Measurements from ENCODE around the gene USP47. TPM values are rescaled to one million over a fixed set of nuclear protein-coding genes. Genes with fewer than 3 reads are reported as not detected.

USP47 gene
- total RNA-seq, 2 experiments from 2014 or later = 42.2 to 44.1 TPM

- Histone ChIP-seq H4K20me1 (ENCODE audit: insufficient read depth, low read length) (peaks cover 41% of the 10 kb centered on the region), H3K4me3 (ENCODE audit: low read depth, low read length, poor library complexity, severe bottlenecking) (peak overlapping the region; percentile 86), H3K4me1 (ENCODE audit: insufficient read depth, low read length, poor library complexity, severe bottlenecking) (peaks cover 30% of the 10 kb centered on the region), H3K27ac (ENCODE audit: low read depth, low read length, poor library complexity, severe bottlenecking) (no peak overlapping the region), H3K4me2 (ENCODE audit: low read length) (peak overlapping the region; percentile 95), H3K9me2 (ENCODE audit: insufficient read depth, low read length) (no peaks in the 10 kb centered on the region), H2AFZ (ENCODE audit: low read length) (no peak overlapping the region), H3K79me2 (ENCODE audit: insufficient read depth, low read depth, low read length) (peaks cover 72% of the 10 kb centered on the region), H3K9me3 (ENCODE audit: low read length) (no peaks in the 10 kb centered on the region), H3K36me3 (ENCODE audit: insufficient read depth, low read length) (no peaks in the 10 kb centered on the region)
- ChIA-PET POLR2A (interaction anchor here (0.9 to 2.0 kb wide), 5 partner anchors 8 to 17 kb away, joined by 3 to 8 read pairs (median 4); no protein-coding TSS in a partner anchor), CTCF (ENCODE audit: unreplicated experiment) (no interaction called here)
- intact Hi-C loops (cut with micrococcal nuclease; ENCODE audit: unreplicated experiment) = loop anchor here (5.0 kb wide), 1 partner anchor 987 kb away; the partner anchor contains the start of gene ZBED5
- no peak for DNase-seq (ENCODE audit: low spot score)
- no TSS peak for BruUV-seq (replicated peaks)
- TF ChIP-seq EZH2phosphoT487 (IDR thresholded peaks at IDR 0.05; ENCODE audit: borderline replicate concordance, low read depth, low read length) = no peak
- no peak for TF ChIP-seq CTCF (conservative IDR thresholded peaks at IDR 0.05; ENCODE audit: low read length)
Observed at GRCh38 chr11:11844272-11844671, 2.5 kb downstream of the USP47 start.

- BruUV-seq (replicated peaks) = no TSS peak
- DNase-seq (ENCODE audit: low spot score) = no peak
- Histone ChIP-seq H3K9me3 (ENCODE audit: low read length) (no peaks in the 10 kb centered on the region), H2AFZ (ENCODE audit: low read length) (no peak overlapping the region), H3K4me3 (ENCODE audit: low read depth, low read length, poor library complexity, severe bottlenecking) (peak overlapping the region; percentile 86), H3K9me2 (ENCODE audit: insufficient read depth, low read length) (no peaks in the 10 kb centered on the region), H3K79me2 (ENCODE audit: insufficient read depth, low read depth, low read length) (peaks cover 80% of the 10 kb centered on the region), H3K27ac (ENCODE audit: low read depth, low read length, poor library complexity, severe bottlenecking) (no peak overlapping the region), H4K20me1 (ENCODE audit: insufficient read depth, low read length) (peaks cover 47% of the 10 kb centered on the region), H3K4me2 (ENCODE audit: low read length) (peak overlapping the region; percentile 95), H3K36me3 (ENCODE audit: insufficient read depth, low read length) (no peaks in the 10 kb centered on the region), H3K4me1 (ENCODE audit: insufficient read depth, low read length, poor library complexity, severe bottlenecking) (peaks cover 37% of the 10 kb centered on the region)
- CTCF ChIA-PET (ENCODE audit: unreplicated experiment) = no interaction called here
- intact Hi-C loops (cut with micrococcal nuclease; ENCODE audit: unreplicated experiment) = no loop called here
- POLR2A ChIA-PET = interaction anchor here (1.1 to 1.3 kb wide), 2 partner anchors 10 to 15 kb away, joined by 3 to 4 read pairs; no protein-coding TSS in a partner anchor
- TF ChIP-seq CTCF (conservative IDR thresholded peaks at IDR 0.05; ENCODE audit: low read length) (no peak), EZH2phosphoT487 (IDR thresholded peaks at IDR 0.05; ENCODE audit: borderline replicate concordance, low read depth, low read length) (no peak)
Observed at GRCh38 chr11:11845071-11845470, 3.3 kb downstream of the USP47 start.

- H3K36me3 ChIP-seq (ENCODE audit: insufficient read depth, low read length) = no peaks in the 10 kb centered on the region
- peak overlapping the region; percentile 95 for H3K4me2 ChIP-seq (ENCODE audit: low read length)
- ChIA-PET CTCF (ENCODE audit: unreplicated experiment) (no interaction called here), POLR2A (interaction anchor here (1.1 kb wide), 1 partner anchor 15 kb away, joined by 3 read pairs; no protein-coding TSS in a partner anchor)
- BruUV-seq (replicated peaks) = no TSS peak
- no peak overlapping the region for H2AFZ ChIP-seq (ENCODE audit: low read length)
- H3K4me3 ChIP-seq (ENCODE audit: low read depth, low read length, poor library complexity, severe bottlenecking) = no peak overlapping the region
- H3K79me2 ChIP-seq (ENCODE audit: insufficient read depth, low read depth, low read length) = peaks cover 85% of the 10 kb centered on the region
- no peaks in the 10 kb centered on the region for H3K9me3 ChIP-seq (ENCODE audit: low read length)
- H3K9me2 ChIP-seq (ENCODE audit: insufficient read depth, low read length) = no peaks in the 10 kb centered on the region
- peaks cover 37% of the 10 kb centered on the region for H3K4me1 ChIP-seq (ENCODE audit: insufficient read depth, low read length, poor library complexity, severe bottlenecking)
- intact Hi-C loops (cut with micrococcal nuclease; ENCODE audit: unreplicated experiment) = no loop called here
- TF ChIP-seq EZH2phosphoT487 (IDR thresholded peaks at IDR 0.05; ENCODE audit: borderline replicate concordance, low read depth, low read length) (no peak), CTCF (conservative IDR thresholded peaks at IDR 0.05; ENCODE audit: low read length) (no peak)
- no peak for DNase-seq (ENCODE audit: low spot score)
- H3K27ac ChIP-seq (ENCODE audit: low read depth, low read length, poor library complexity, severe bottlenecking) = no peak overlapping the region
- peaks cover 52% of the 10 kb centered on the region for H4K20me1 ChIP-seq (ENCODE audit: insufficient read depth, low read length)
Observed at GRCh38 chr11:11845551-11845950, 3.8 kb downstream of the USP47 start.
